Upper lobe of left lung (tissue), 4 donors: ENCODE measurements around the gene STIM2.

Experiments used
- EP300 ChIP-seq, 4 donors: sonication (generic); formaldehyde crosslinking; IDR thresholded peaks; one replicate each; pipeline ENCODE4 v1.5.1; 2017; ENCODE audit warnings: antibody characterized with exemption in 4 of 4, control low read depth in 2 of 4
- POLR2A ChIP-seq, 4 donors: fragments of 450-650 bp; IDR thresholded peaks; one replicate each; pipeline ENCODE4 v1.5.1; 2016 to 2017; ENCODE audit warnings: antibody characterized with exemption in 4 of 4, mild to moderate bottlenecking in 2 of 4
- POLR2AphosphoS5 ChIP-seq, 2 donors: sonication (generic); formaldehyde crosslinking; IDR thresholded peaks; one replicate each; pipeline ENCODE4 v1.5.1; 2017; ENCODE audit warnings: antibody characterized with exemption in 2 of 2
- TF ChIP-seq, protein P1 (sequence below), 6 experiments: fragments of 450-650 bp in 4 of 6; fragments of 200-600 bp in 2 of 6; sonication (generic) in 2 of 6; IDR thresholded peaks; one replicate each; pipeline ENCODE4 v1.5.1; 2016 to 2019; ENCODE audit warnings: antibody characterized with exemption in 6 of 6

- TF ChIP-seq, protein P1, sequence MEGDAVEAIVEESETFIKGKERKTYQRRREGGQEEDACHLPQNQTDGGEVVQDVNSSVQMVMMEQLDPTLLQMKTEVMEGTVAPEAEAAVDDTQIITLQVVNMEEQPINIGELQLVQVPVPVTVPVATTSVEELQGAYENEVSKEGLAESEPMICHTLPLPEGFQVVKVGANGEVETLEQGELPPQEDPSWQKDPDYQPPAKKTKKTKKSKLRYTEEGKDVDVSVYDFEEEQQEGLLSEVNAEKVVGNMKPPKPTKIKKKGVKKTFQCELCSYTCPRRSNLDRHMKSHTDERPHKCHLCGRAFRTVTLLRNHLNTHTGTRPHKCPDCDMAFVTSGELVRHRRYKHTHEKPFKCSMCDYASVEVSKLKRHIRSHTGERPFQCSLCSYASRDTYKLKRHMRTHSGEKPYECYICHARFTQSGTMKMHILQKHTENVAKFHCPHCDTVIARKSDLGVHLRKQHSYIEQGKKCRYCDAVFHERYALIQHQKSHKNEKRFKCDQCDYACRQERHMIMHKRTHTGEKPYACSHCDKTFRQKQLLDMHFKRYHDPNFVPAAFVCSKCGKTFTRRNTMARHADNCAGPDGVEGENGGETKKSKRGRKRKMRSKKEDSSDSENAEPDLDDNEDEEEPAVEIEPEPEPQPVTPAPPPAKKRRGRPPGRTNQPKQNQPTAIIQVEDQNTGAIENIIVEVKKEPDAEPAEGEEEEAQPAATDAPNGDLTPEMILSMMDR (IDR thresholded peaks at IDR 0.05): no peak
- TF ChIP-seq POLR2A (IDR thresholded peaks at IDR 0.05) (no peak), POLR2AphosphoS5 (IDR thresholded peaks at IDR 0.05) (no peak), EP300 (IDR thresholded peaks at IDR 0.05) (no peak)
Measured at GRCh38 chr4:26953366-26953765, 92.7 kb downstream of the STIM2 start.
